Suprapubic skin (tissue), 3 donors: ENCODE measurements around the gene FMNL2.

Experiments used
- CTCF ChIP-seq, 2 donors: fragments of 200-600 bp in 1 of 2; fragments of 450-650 bp in 1 of 2; sonication (generic) in 1 of 2; IDR thresholded peaks; one replicate each; pipeline ENCODE4 v1.5.1; 2016 to 2019; ENCODE audit warnings: antibody characterized with exemption in 2 of 2, mild to moderate bottlenecking in 1 of 2, moderate library complexity in 1 of 2
- POLR2AphosphoS5 ChIP-seq, 3 donors: sonication (generic); formaldehyde crosslinking; IDR thresholded peaks; one replicate each; pipeline ENCODE4 v1.6.1; 2017; ENCODE audit warnings: antibody characterized with exemption in 3 of 3

GRCh38 chr2:152420936-152421335 lies 86.0 kb downstream of the FMNL2 start:
- no peak for TF ChIP-seq POLR2AphosphoS5 (IDR thresholded peaks at IDR 0.05)
- TF ChIP-seq CTCF (IDR thresholded peaks at IDR 0.05): no peak
